ENCODE results near the gene STPG4.

- TF ChIP-seq POLR2A (IDR thresholded peaks at IDR 0.05): no peak
- no peak for TF ChIP-seq CTCF (IDR thresholded peaks at IDR 0.05)
Measured at GRCh38 chr2:47061944-47062678, 93.0 kb downstream of the STPG4 start.

All from Peyer's patch (tissue), 4 donors.